K562 (cell line): ENCODE measurements around the gene EPHB1. TPM values are rescaled to one million over a fixed set of nuclear protein-coding genes. Genes with fewer than 3 reads are reported as not detected.

Experiments
- ATAC-seq: fragments of 200-7000 bp; cut with Tn5 transposase; 3 replicates; pipeline ENCODE4 v1.9.1; 2020; ENCODE audit warnings: moderate library complexity
- BruUV-seq: library from RNA; stranded (reverse); fragments of 400-500 nt; replicated peaks from 2 replicates; lab custom pipeline; 2021; lab: Mats Ljungman, UMichigan
- CTCF ChIA-PET: fragments of 300-600 bp; formaldehyde crosslinking; extraction: SDS; loops from one replicate; lab custom pipeline; 2021; ENCODE audit warnings: low intra/inter-chr PET ratio; lab: Yijun Ruan, JAX
- POLR2A ChIA-PET: fragments of 300-600, 350-650 bp; sonication (Branson Sonifier 250); formaldehyde crosslinking; extraction: SDS; loops from one replicate; lab custom pipeline; 2021; ENCODE audit warnings: antibody characterized with exemption, inconsistent platforms; lab: Yijun Ruan, JAX
- DNase-seq, 4 experiments: peaks; one replicate each; pipeline versions ENCODE4 v3.0.0 to v3.0.0-alpha.2; 2011 to 2018; ENCODE audit warnings: low spot score in 3 of 4, mixed read lengths in 3 of 4; ENCODE audit errors: extremely low read depth in 1 of 4
- FAIRE-seq: peaks from 2 replicates; lab custom pipeline; 2011; peaks lifted over from hg19 to GRCh38; lab: Jason Lieb, UNC
- H2AFZ ChIP-seq: 2 replicates; pipeline ENCODE4 v1.6.0; 2011; ENCODE audit warnings: low read depth, low read length, control low read depth, inconsistent platforms
- H3K27ac ChIP-seq: fragments of 200-600 bp; 3 replicates; pipeline ENCODE4 v1.8.0; 2011; ENCODE audit warnings: low read depth, mild to moderate bottlenecking, control low read depth, inconsistent platforms, low read length, moderate library complexity, mixed read lengths; ENCODE audit errors: extremely low read depth
- H3K27me3 ChIP-seq, 2 experiments: fragments of 300-600 bp in 1 of 2; 2 replicates in 1 of 2; 3 replicates in 1 of 2; pipeline versions ENCODE4 v1.6.0 to v1.8.0; 2011; ENCODE audit warnings: inconsistent platforms in 2 of 2, low read length in 2 of 2, mild to moderate bottlenecking in 1 of 2, mixed read lengths in 1 of 2, moderate library complexity in 1 of 2; ENCODE audit not compliant: control insufficient read depth in 2 of 2, insufficient read depth in 2 of 2
- H3K36me3 ChIP-seq: fragments of 300-600 bp; 3 replicates; pipeline ENCODE4 v1.8.0; 2011; ENCODE audit warnings: mild to moderate bottlenecking, low read length, inconsistent platforms; ENCODE audit not compliant: control insufficient read depth, insufficient read depth
- H3K4me1 ChIP-seq, 2 experiments: fragments of 200-600 bp in 1 of 2; replicated peaks in 1 of 2; 2 replicates in 1 of 2; 3 replicates in 1 of 2; pipeline versions ENCODE4 v1.5.1 to v1.8.0; 2011; ENCODE audit warnings: inconsistent platforms in 2 of 2, low read length in 2 of 2, mild to moderate bottlenecking in 1 of 2, mixed read lengths in 1 of 2, moderate library complexity in 1 of 2; ENCODE audit not compliant: control insufficient read depth in 2 of 2, insufficient read depth in 2 of 2
- H3K4me2 ChIP-seq: 2 replicates; pipeline ENCODE4 v1.6.1; 2011; ENCODE audit warnings: low read length, control low read depth, inconsistent platforms, mixed read lengths; ENCODE audit not compliant: insufficient read depth
- H3K4me3 ChIP-seq: fragments of 200-600 bp; sonication (generic), shearing (Covaris generic); 2 replicates; pipeline ENCODE4 v1.5.1; 2016; ENCODE audit warnings: control low read depth, inconsistent platforms
- H3K79me2 ChIP-seq: fragments of 200-600 bp; 3 replicates; pipeline ENCODE4 v1.8.0; 2011; ENCODE audit warnings: low read length, inconsistent platforms; ENCODE audit not compliant: control insufficient read depth, insufficient read depth
- H3K9ac ChIP-seq, 2 experiments: 2 replicates each; pipeline versions ENCODE4 v1.6.0 to v1.6.1; 2011; ENCODE audit warnings: low read depth in 2 of 2, low read length in 2 of 2, control low read depth in 1 of 2, inconsistent platforms in 1 of 2, mild to moderate bottlenecking in 1 of 2, mixed read lengths in 1 of 2; ENCODE audit not compliant: insufficient read depth in 1 of 2
- H3K9me1 ChIP-seq: one replicate; pipeline ENCODE4 v1.6.0; 2011; ENCODE audit warnings: inconsistent platforms, mild to moderate bottlenecking, low read length, moderate library complexity; ENCODE audit not compliant: control insufficient read depth, insufficient read depth
- H3K9me3 ChIP-seq: replicated peaks from 2 replicates; pipeline ENCODE4 v1.5.1; 2011; ENCODE audit warnings: low read depth, low read length, inconsistent platforms; ENCODE audit not compliant: control insufficient read depth, insufficient read depth
- H4K20me1 ChIP-seq: replicated peaks from 2 replicates; pipeline ENCODE4 v1.6.1; 2011; ENCODE audit warnings: low read length, inconsistent platforms, mixed read lengths; ENCODE audit not compliant: control insufficient read depth, insufficient read depth
- EZH2 ChIP-seq: IDR thresholded peaks from 2 replicates; pipeline ENCODE4 v1.6.1; 2012; ENCODE audit warnings: low read depth, mild to moderate bottlenecking, inconsistent platforms, low read length, borderline replicate concordance
- GATAD2B ChIP-seq: fragments of 450-650 bp; IDR thresholded peaks from 2 replicates; pipeline ENCODE4 v1.6.1; 2017; ENCODE audit warnings: mild to moderate bottlenecking, borderline replicate concordance
- MTA3 ChIP-seq: fragments of 450-650 bp; formaldehyde crosslinking; IDR thresholded peaks from 2 replicates; pipeline ENCODE4 v1.6.1; 2017; ENCODE audit warnings: mild to moderate bottlenecking, borderline replicate concordance
- ZNF143 ChIP-seq: sonication (generic); formaldehyde crosslinking; IDR thresholded peaks from 2 replicates; pipeline ENCODE4 v1.9.0; 2022; ENCODE audit warnings: mild to moderate bottlenecking, missing genetic modification reagents
- ZNF184 ChIP-seq: sonication (generic); formaldehyde crosslinking; IDR thresholded peaks from 2 replicates; pipeline ENCODE4 v1.5.0; 2020; ENCODE audit warnings: missing genetic modification reagents
- ZNF717 ChIP-seq: fragments of 250-450 bp; sonication (Bioruptor Pico); IDR thresholded peaks from 2 replicates; pipeline ENCODE4 v1.5.0; 2021
- WGBS: fragments of 100-300 bp; shearing (Covaris generic); methylation state at CpG from one replicate; pipeline ENCODE4 v1.1.6; 2016; ENCODE audit warnings: low coverage, mixed read lengths; ENCODE audit not compliant: insufficient coverage; ENCODE audit errors: missing lambda C conversion rate; 5-methylcytosine and 5-hydroxymethylcytosine counted together
- in situ Hi-C: fragments of 300-500 bp; cut with MboI; formaldehyde crosslinking; loops from 4 replicates; pipeline ENCODE4 v1.15.0; 2018; ENCODE audit warnings: inconsistent platforms, mixed read lengths
- intact Hi-C: fragments of 100-400 bp; cut with micrococcal nuclease; formaldehyde crosslinking; loops from 2 replicates; pipeline ENCODE4 v1.14.2; 2022
- polyA plus RNA-seq, 8 experiments: library from polyadenylated mRNA; depleted of rRNA in 4 of 8; stranded (reverse) in 5 of 8; unstranded in 3 of 8; fragments of >200 nt; fragmentation: Nextera tagmentation in 2 of 8; fragmentation: Illumina TruSeq in 1 of 8; extraction: Ambion mirVana in 2 of 8; extraction: Trizol in 1 of 8; gene quantifications; 2 replicates each; pipeline versions ENCODE4 v1.2.1 to v1.2.3, GENCODE V29; 2011 to 2014; ENCODE audit warnings: inconsistent platforms in 1 of 8, missing spikeins in 1 of 8
- total RNA-seq, 7 experiments: library from RNA; depleted of rRNA in 6 of 7; stranded (reverse); fragments of >200 nt in 6 of 7; fragmentation: Illumina TruSeq in 2 of 7; extraction: Trizol in 2 of 7; gene quantifications; 2 replicates each; pipeline versions ENCODE4 v1.2.1 to v1.2.3, GENCODE V29; 2011 to 2021; ENCODE audit warnings: low replicate concordance in 1 of 7

Gene EPHB1
- total and polyA plus RNA-seq, 9 of the 15 experiments (the other 6 are each of a cell fraction or from before 2014, with no cell fraction given) = 0.29 TPM; not detected in 8

- H3K4me3 ChIP-seq = no peak overlapping the region
- WGBS = 0% methylated on average over 2 of the region's 2 CpGs
- H3K4me1 ChIP-seq = no peaks in the 10 kb centered on the region
- H3K9me1 ChIP-seq = no peaks in the 10 kb centered on the region
- H3K36me3 ChIP-seq = no peaks in the 10 kb centered on the region
- no peak overlapping the region for H3K27ac ChIP-seq
- in situ Hi-C loops = no loop called here
- no peak for TF ChIP-seq GATAD2B
- TF ChIP-seq ZNF717 (CRISPR knock-in tag) = no peak
- TF ChIP-seq ZNF184 (CRISPR knock-in tag) = no peak
- TF ChIP-seq, all 486 proteins: peak for 0
- no peak for FAIRE-seq
- BruUV-seq = no TSS peak
- H4K20me1 ChIP-seq = no peaks in the 10 kb centered on the region
- H3K9me3 ChIP-seq = no peaks in the 10 kb centered on the region
- ChIA-PET CTCF (no interaction called here), POLR2A (interaction anchor here (1.2 kb wide), 1 partner anchor 47 kb away, joined by 5 read pairs; no protein-coding TSS in a partner anchor)
- intact Hi-C loops = no loop called here
- no peak for DNase-seq
- no peak for ATAC-seq
- H2AFZ ChIP-seq = no peak overlapping the region
- H3K79me2 ChIP-seq = no peaks in the 10 kb centered on the region
- no peak overlapping the region for H3K4me2 ChIP-seq
- no peaks in the 10 kb centered on the region for H3K27me3 ChIP-seq
- no peak overlapping the region for H3K9ac ChIP-seq
Observed at GRCh38 chr3:134901461-134901860, 106.4 kb downstream of the EPHB1 start.

GRCh38 chr3:134903837-134904236 is 108.8 kb downstream of the EPHB1 start:
- BruUV-seq = no TSS peak
- in situ Hi-C loops (no loop called here), intact Hi-C loops (no loop called here)
- no peak for DNase-seq
- Histone ChIP-seq H3K4me2 (no peak overlapping the region), H3K4me1 (no peaks in the 10 kb centered on the region), H2AFZ (no peak overlapping the region), H3K9me3 (no peaks in the 10 kb centered on the region), H3K79me2 (no peaks in the 10 kb centered on the region), H3K9me1 (no peaks in the 10 kb centered on the region), H3K36me3 (no peaks in the 10 kb centered on the region), H4K20me1 (no peaks in the 10 kb centered on the region), H3K27me3 (no peaks in the 10 kb centered on the region), H3K4me3 (no peak overlapping the region), H3K27ac (no peak overlapping the region), H3K9ac (no peak overlapping the region)
- ChIA-PET CTCF (no interaction called here), POLR2A (no interaction called here)
- no peak for ATAC-seq
- 4% methylated on average over 4 of the region's 4 CpGs for WGBS
- FAIRE-seq = no peak
- no peak for TF ChIP-seq ZNF143 (CRISPR knock-in tag)
- no peak for TF ChIP-seq EZH2
- TF ChIP-seq MTA3 = no peak
